Stomach smooth muscle (tissue), 2 donors: ENCODE measurements around the gene RAPGEF6.
"Not testable (repeated sequence)": the region's sequence is repeated elsewhere in the genome, so short reads cannot be mapped to it uniquely, and the experiment has no call there.

Experiments used
- H3K27ac ChIP-seq: one replicate; pipeline ENCODE4 v1.7.0; 2013; ENCODE audit warnings: mild to moderate bottlenecking, low read length, inconsistent platforms
- H3K27me3 ChIP-seq, 2 donors: one replicate each; pipeline ENCODE4 v1.7.0; 2013; ENCODE audit warnings: low read length in 2 of 2; ENCODE audit not compliant: insufficient read depth in 2 of 2, control insufficient read depth in 1 of 2
- H3K36me3 ChIP-seq, 2 donors: one replicate each; pipeline ENCODE4 v1.7.0; 2013; ENCODE audit warnings: low read length in 2 of 2; ENCODE audit not compliant: control insufficient read depth in 2 of 2, insufficient read depth in 2 of 2
- H3K4me1 ChIP-seq: one replicate; pipeline ENCODE4 v1.7.0; 2013; ENCODE audit warnings: low read length; ENCODE audit not compliant: control insufficient read depth, insufficient read depth
- H3K4me3 ChIP-seq, 2 donors: one replicate each; pipeline ENCODE4 v1.7.0; 2013; ENCODE audit warnings: low read length in 2 of 2
- H3K9ac ChIP-seq, 2 donors: one replicate each; pipeline ENCODE4 v1.7.0; 2013; ENCODE audit warnings: low read length in 2 of 2, mild to moderate bottlenecking in 1 of 2
- H3K9me3 ChIP-seq, 2 donors: one replicate each; pipeline ENCODE4 v1.7.0; 2013; ENCODE audit warnings: low read length in 2 of 2; ENCODE audit not compliant: control insufficient read depth in 2 of 2
- donor health status: healthy.
- donor health status: Pancreatic carcinoma.

Gene RAPGEF6

GRCh38 chr5:131380238-131380637, 254.8 kb downstream of the RAPGEF6 start:
- not testable (repeated sequence) for H3K36me3 ChIP-seq, H3K27me3 ChIP-seq, H3K27ac ChIP-seq, H3K9me3 ChIP-seq, H3K4me1 ChIP-seq, H3K9ac ChIP-seq, H3K4me3 ChIP-seq

GRCh38 chr5:131379723-131380122, 255.3 kb downstream of the RAPGEF6 start:
- H3K27ac ChIP-seq, result no peak overlapping the region
- no peak overlapping the region for H3K9ac ChIP-seq
- H3K4me3 ChIP-seq, result no peak overlapping the region
- H3K9me3 ChIP-seq, result no peaks in the 10 kb centered on the region
- no peaks in the 10 kb centered on the region for H3K4me1 ChIP-seq
- H3K27me3 ChIP-seq, result no peaks in the 10 kb centered on the region
- no peaks in the 10 kb centered on the region for H3K36me3 ChIP-seq

GRCh38 chr5:131378721-131379541, 256.1 kb downstream of the RAPGEF6 start:
- Histone ChIP-seq H3K4me3 (no peak overlapping the region), H3K27me3 (no peaks in the 10 kb centered on the region), H3K4me1 (no peaks in the 10 kb centered on the region), H3K36me3 (no peaks in the 10 kb centered on the region), H3K9ac (no peak overlapping the region), H3K9me3 (no peaks in the 10 kb centered on the region), H3K27ac (no peak overlapping the region)

GRCh38 chr5:131377785-131378325, 257.2 kb downstream of the RAPGEF6 start:
- H3K4me3 ChIP-seq, result no peak overlapping the region
- H3K36me3 ChIP-seq, result no peaks in the 10 kb centered on the region
- H3K9me3 ChIP-seq, result no peaks in the 10 kb centered on the region
- no peaks in the 10 kb centered on the region for H3K4me1 ChIP-seq
- no peak overlapping the region for H3K27ac ChIP-seq
- H3K27me3 ChIP-seq, result no peaks in the 10 kb centered on the region
- H3K9ac ChIP-seq, result no peak overlapping the region

- Histone ChIP-seq H3K4me1 (no peaks in the 10 kb centered on the region), H3K27ac (no peak overlapping the region)
Observed at GRCh38 chr5:131377346-131377745, 257.7 kb downstream of the RAPGEF6 start.

GRCh38 chr5:131375351-131375750, 259.7 kb downstream of the RAPGEF6 start:
- no peaks in the 10 kb centered on the region for H3K4me1 ChIP-seq
- no peak overlapping the region for H3K27ac ChIP-seq
- H3K9me3 ChIP-seq, result no peaks in the 10 kb centered on the region
- H3K4me3 ChIP-seq, result no peak overlapping the region
- H3K27me3 ChIP-seq, result no peaks in the 10 kb centered on the region
- H3K9ac ChIP-seq, result no peak overlapping the region
- H3K36me3 ChIP-seq, result no peaks in the 10 kb centered on the region

More at GRCh38 chr5:131377346-131377745, 257.7 kb downstream of the RAPGEF6 start:
- no peak overlapping the region for H3K4me3 ChIP-seq
- no peaks in the 10 kb centered on the region for H3K9me3 ChIP-seq
- H3K36me3 ChIP-seq, result no peaks in the 10 kb centered on the region
- H3K9ac ChIP-seq, result no peak overlapping the region
- no peaks in the 10 kb centered on the region for H3K27me3 ChIP-seq
